Measurements from ENCODE around the gene EGFL6.
"Not testable (repeated sequence)": the region's sequence is repeated elsewhere in the genome, so short reads cannot be mapped to it uniquely, and the experiment has no call there.

EGFL6 gene

GRCh38 chrX:13673016-13673415, 103.6 kb downstream of the EGFL6 start:
- DNase-seq (ENCODE audit: low read depth): no peak
- TF ChIP-seq MYC (IDR thresholded peaks at IDR 0.05; ENCODE audit: low read depth, low read length) (no peak), POLR2A (IDR thresholded peaks at IDR 0.05; ENCODE audit: extremely low read depth, insufficient read length) (no peak), CTCF (IDR thresholded peaks at IDR 0.05; ENCODE audit: low read depth, low read length) (no peak)
- TF ChIP-seq, protein P1, sequence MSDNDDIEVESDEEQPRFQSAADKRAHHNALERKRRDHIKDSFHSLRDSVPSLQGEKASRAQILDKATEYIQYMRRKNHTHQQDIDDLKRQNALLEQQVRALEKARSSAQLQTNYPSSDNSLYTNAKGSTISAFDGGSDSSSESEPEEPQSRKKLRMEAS (IDR thresholded peaks at IDR 0.05; ENCODE audit: low read depth, low read length): no peak

GRCh38 chrX:13676885-13677284, 107.5 kb downstream of the EGFL6 start:
- no peak overlapping the region for H3K4me3 ChIP-seq (ENCODE audit: low read depth, low read length)
- TF ChIP-seq MYC (IDR thresholded peaks at IDR 0.05; ENCODE audit: low read depth, low read length) (no peak), POLR2A (IDR thresholded peaks at IDR 0.05; ENCODE audit: extremely low read depth, insufficient read length) (no peak), CTCF (IDR thresholded peaks at IDR 0.05; ENCODE audit: low read depth, low read length) (no peak)
- TF ChIP-seq, protein P1 (IDR thresholded peaks at IDR 0.05; ENCODE audit: low read depth, low read length): no peak
- DNase-seq (ENCODE audit: low read depth): no peak

More at GRCh38 chrX:13673016-13673415, 103.6 kb downstream of the EGFL6 start:
- no peak overlapping the region for H3K4me3 ChIP-seq (ENCODE audit: low read depth, low read length)

GRCh38 chrX:13679700-13680099, 110.3 kb downstream of the EGFL6 start:
- H3K4me3 ChIP-seq (ENCODE audit: low read depth, low read length); DNase-seq (ENCODE audit: low read depth): not testable (repeated sequence)

DNA sequence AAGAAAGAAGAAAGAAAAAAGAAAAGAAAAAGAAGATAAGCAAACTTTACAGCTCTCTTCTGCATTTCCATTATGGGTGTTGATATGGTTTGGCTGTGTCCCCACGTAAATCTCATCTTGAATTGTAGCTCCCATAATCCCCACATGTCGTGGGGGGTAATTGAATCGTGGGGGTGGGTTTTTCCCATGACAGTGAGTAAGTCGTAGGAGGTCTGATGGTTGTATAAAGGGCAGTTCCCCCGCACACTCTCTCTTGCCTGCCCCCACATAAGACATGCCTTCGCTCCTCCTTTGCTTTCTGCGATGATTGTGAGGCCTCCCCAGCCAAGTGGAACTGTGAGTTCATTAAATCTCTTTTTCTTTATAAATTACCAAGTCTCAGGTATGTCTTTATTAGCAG, 112.2 kb downstream of the EGFL6 start:
- H3K4me3 ChIP-seq (ENCODE audit: low read depth, low read length): no peak overlapping the region
- no peak for TF ChIP-seq CTCF (IDR thresholded peaks at IDR 0.05; ENCODE audit: low read depth, low read length)
- no peak for TF ChIP-seq POLR2A (IDR thresholded peaks at IDR 0.05; ENCODE audit: extremely low read depth, insufficient read length)
- TF ChIP-seq, protein P1 (IDR thresholded peaks at IDR 0.05; ENCODE audit: low read depth, low read length): no peak
- TF ChIP-seq MYC (IDR thresholded peaks at IDR 0.05; ENCODE audit: low read depth, low read length): no peak
- DNase-seq (ENCODE audit: low read depth): no peak
